ENCODE results near the gene FNDC3B.

- TF ChIP-seq CTCF (IDR thresholded peaks at IDR 0.05) (no peak), POLR2A (IDR thresholded peaks at IDR 0.05) (no peak)
These were observed 45.6 kb downstream of the FNDC3B start for GRCh38 chr3:172084871-172085556.
